B cell (primary cell): Measurements from ENCODE around the gene PPP1R11. TPM values are rescaled to one million over a fixed set of nuclear protein-coding genes. Genes with fewer than 3 reads are reported as not detected.

Experiments used
- ATAC-seq: fragments of 200-7000 bp; cut with Tn5 transposase; one replicate; pipeline ENCODE4 v1.10.0; 2021; ENCODE audit warnings: low read depth, mild to moderate bottlenecking, moderate number of reproducible peaks, moderate library complexity
- CTCF ChIA-PET: fragments of 350-600 bp; sonication (Branson Sonifier 250); formaldehyde crosslinking; loops from one replicate; lab custom pipeline; 2021; ENCODE audit warnings: antibody characterized with exemption, inconsistent platforms; lab: Charles Lee
- POLR2A ChIA-PET: fragments of 350-600 bp; sonication (Branson Sonifier 250); formaldehyde crosslinking; loops from one replicate; lab custom pipeline; 2021; ENCODE audit warnings: antibody characterized with exemption; lab: Charles Lee
- DNase-seq: peaks from one replicate; pipeline ENCODE4 v3.0.0; 2013
- H2AFZ ChIP-seq: 2 replicates; pipeline ENCODE4 v1.6.1; 2012; ENCODE audit warnings: mild to moderate bottlenecking, low read depth, low read length; ENCODE audit not compliant: insufficient read depth, poor library complexity, severe bottlenecking
- H3K27ac ChIP-seq, 2 donors: 1 replicate in 1 of 2; 2 replicates in 1 of 2; pipeline ENCODE4 v1.5.1; 2012 to 2013; ENCODE audit warnings: low read length in 2 of 2, mild to moderate bottlenecking in 2 of 2, moderate library complexity in 1 of 2
- H3K27me3 ChIP-seq, 4 experiments: fragments of 200-600 bp in 1 of 4; sonication (generic) in 1 of 4; replicated peaks in 1 of 4; 1 replicate in 2 of 4; 2 replicates in 2 of 4; pipeline versions ENCODE4 v1.6.1 to v1.7.0; 2013 to 2016; ENCODE audit warnings: low read length in 3 of 4, mild to moderate bottlenecking in 2 of 4, mixed read lengths in 1 of 4, moderate library complexity in 1 of 4; ENCODE audit not compliant: insufficient read depth in 4 of 4, control insufficient read depth in 3 of 4; ENCODE audit errors: control extremely low read depth in 1 of 4
- H3K36me3 ChIP-seq, 2 experiments: replicated peaks in 1 of 2; 1 replicate in 1 of 2; 2 replicates in 1 of 2; pipeline versions ENCODE4 v1.6.1 to v1.7.1; 2013; ENCODE audit warnings: low read length in 1 of 2; ENCODE audit not compliant: insufficient read depth in 2 of 2, control insufficient read depth in 1 of 2; ENCODE audit errors: control extremely low read depth in 1 of 2, extremely low read depth in 1 of 2
- H3K4me1 ChIP-seq, 2 donors: fragments of 200-600 bp in 1 of 2; sonication (generic) in 1 of 2; 1 replicate in 1 of 2; 2 replicates in 1 of 2; pipeline versions ENCODE4 v1.5.1 to v1.6.1; 2013 to 2017; ENCODE audit warnings: low read length in 2 of 2; ENCODE audit not compliant: control insufficient read depth in 2 of 2, insufficient read depth in 2 of 2
- H3K4me2 ChIP-seq: replicated peaks from 2 replicates; pipeline ENCODE3; 2012; ENCODE audit warnings: mild to moderate bottlenecking, low read depth, low read length; ENCODE audit not compliant: poor library complexity, severe bottlenecking
- H3K4me3 ChIP-seq, 5 experiments: fragments of 200-600 bp in 1 of 5; sonication (generic) in 1 of 5; 1 replicate in 3 of 5; 2 replicates in 2 of 5; pipeline versions ENCODE4 v1.5.1 to v1.7.0; 2011 to 2016; ENCODE audit warnings: low read length in 4 of 5, mild to moderate bottlenecking in 4 of 5, low read depth in 2 of 5, control low read depth in 1 of 5, moderate library complexity in 1 of 5; ENCODE audit not compliant: insufficient read depth in 1 of 5; ENCODE audit errors: control extremely low read depth in 1 of 5, extremely low read depth in 1 of 5
- H3K79me2 ChIP-seq: fragments of 200-600 bp; sonication (generic); one replicate; pipeline ENCODE4 v1.6.0; 2016; ENCODE audit warnings: low read length; ENCODE audit not compliant: control insufficient read depth, insufficient read depth
- H3K9ac ChIP-seq: fragments of 200-600 bp; sonication (generic); 2 replicates; pipeline ENCODE4 v1.6.1; 2017; ENCODE audit warnings: mild to moderate bottlenecking, low read length, moderate library complexity
- H3K9me3 ChIP-seq, 3 donors: one replicate each; pipeline versions ENCODE4 v1.6.1 to v1.7.1; 2013; ENCODE audit warnings: low read length in 2 of 3; ENCODE audit not compliant: control insufficient read depth in 2 of 3, insufficient read depth in 1 of 3; ENCODE audit errors: control extremely low read depth in 1 of 3
- H4K20me1 ChIP-seq: 2 replicates; pipeline ENCODE4 v1.6.0; 2012; ENCODE audit warnings: mild to moderate bottlenecking, low read length; ENCODE audit not compliant: insufficient read depth, control insufficient read depth, poor library complexity, severe bottlenecking
- H3K27ac Mint-ChIP-seq: one replicate; pipeline ENCODE4 v1.8.0; 2021; ENCODE audit warnings: mixed read lengths
- H3K27me3 Mint-ChIP-seq: one replicate; pipeline ENCODE4 v1.8.0; 2021; ENCODE audit warnings: mixed read lengths
- H3K4me1 Mint-ChIP-seq: one replicate; pipeline ENCODE4 v1.8.0; 2021; ENCODE audit warnings: mixed read lengths
- H3K4me3 Mint-ChIP-seq: one replicate; pipeline ENCODE4 v1.8.0; 2021; ENCODE audit warnings: mixed read lengths
- H3K9me3 Mint-ChIP-seq: one replicate; pipeline ENCODE4 v1.8.0; 2022; ENCODE audit warnings: mixed read lengths; ENCODE audit not compliant: insufficient read depth
- EZH2 ChIP-seq: IDR thresholded peaks from 2 replicates; pipeline ENCODE4 v1.6.1; 2012; ENCODE audit warnings: borderline replicate concordance, low read depth, mild to moderate bottlenecking, moderate library complexity, low read length; ENCODE audit not compliant: insufficient read depth, poor library complexity, severe bottlenecking
- WGBS: methylation state at CpG from one replicate; pipeline ENCODE4 v1.1.5; 2013; ENCODE audit warnings: missing lambda C conversion rate; ENCODE audit not compliant: insufficient coverage; 5-methylcytosine and 5-hydroxymethylcytosine counted together
- intact Hi-C: fragments of 100-400 bp; cut with micrococcal nuclease; formaldehyde crosslinking; loops from one replicate; pipeline ENCODE4 v1.10.0; 2022
- polyA plus RNA-seq: library from polyadenylated mRNA; depleted of rRNA; stranded (reverse); fragments of >200 nt; gene quantifications from 2 replicates; pipeline ENCODE4 v1.2.3, GENCODE V29; 2012
- total RNA-seq, 2 donors: library from RNA; stranded (reverse); fragments of 120-200 nt in 1 of 2; gene quantifications; 1 replicate in 1 of 2; 2 replicates in 1 of 2; pipeline versions ENCODE4 v1.2.3 to v1.2.4, GENCODE V29; 2013 to 2022
- TF ChIP-seq, protein P1 (sequence below): fragments of 200-600 bp; IDR thresholded peaks from one replicate; pipeline ENCODE4 v1.8.0; 2022; ENCODE audit warnings: antibody characterized with exemption, mild to moderate bottlenecking

PPP1R11 gene
- total and polyA plus RNA-seq, 2 donors (not counting 1 experiment from before 2014, with no cell fraction given) = 44.8 to 47.8 TPM

DNA sequence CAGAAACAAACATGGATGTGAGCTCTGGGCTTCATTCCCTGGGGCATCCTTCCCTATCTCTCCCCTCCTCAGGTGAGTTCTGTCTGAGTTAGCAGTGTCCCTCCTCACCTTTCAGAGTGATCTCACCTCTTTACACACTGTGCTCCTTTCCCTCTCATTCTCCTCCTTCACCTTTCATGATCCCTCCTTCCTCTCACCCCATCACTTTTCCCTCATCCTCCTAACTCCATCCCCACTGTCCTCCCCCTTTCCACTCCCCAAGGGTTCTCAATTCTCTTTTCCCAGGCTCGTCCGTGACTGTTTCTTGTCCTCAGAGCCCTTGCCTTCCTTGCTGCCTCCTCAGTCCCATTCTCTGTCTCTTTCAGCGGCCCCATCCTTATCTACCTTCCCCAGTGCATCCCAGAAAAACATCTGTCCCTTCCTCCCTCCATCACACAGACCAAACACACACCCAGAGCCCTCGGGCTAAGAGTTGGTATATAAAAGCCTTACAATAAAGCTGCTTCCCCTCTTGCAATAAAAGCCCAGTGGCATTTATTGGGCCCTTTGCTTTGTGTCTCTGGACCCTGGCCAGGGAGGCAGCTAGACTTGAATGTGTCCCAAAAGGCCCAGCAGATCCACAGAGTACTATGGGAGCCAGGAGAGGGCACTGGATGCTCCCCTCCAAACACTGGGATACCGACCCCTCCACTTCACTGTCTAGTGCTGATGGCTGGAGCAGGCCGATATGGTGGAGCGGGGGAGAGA, 6.7 kb downstream of the PPP1R11 start:
- peaks cover 0 to 14% of the 10 kb centered on the region in 2 experiments for H3K36me3 ChIP-seq
- TF ChIP-seq, protein P1, sequence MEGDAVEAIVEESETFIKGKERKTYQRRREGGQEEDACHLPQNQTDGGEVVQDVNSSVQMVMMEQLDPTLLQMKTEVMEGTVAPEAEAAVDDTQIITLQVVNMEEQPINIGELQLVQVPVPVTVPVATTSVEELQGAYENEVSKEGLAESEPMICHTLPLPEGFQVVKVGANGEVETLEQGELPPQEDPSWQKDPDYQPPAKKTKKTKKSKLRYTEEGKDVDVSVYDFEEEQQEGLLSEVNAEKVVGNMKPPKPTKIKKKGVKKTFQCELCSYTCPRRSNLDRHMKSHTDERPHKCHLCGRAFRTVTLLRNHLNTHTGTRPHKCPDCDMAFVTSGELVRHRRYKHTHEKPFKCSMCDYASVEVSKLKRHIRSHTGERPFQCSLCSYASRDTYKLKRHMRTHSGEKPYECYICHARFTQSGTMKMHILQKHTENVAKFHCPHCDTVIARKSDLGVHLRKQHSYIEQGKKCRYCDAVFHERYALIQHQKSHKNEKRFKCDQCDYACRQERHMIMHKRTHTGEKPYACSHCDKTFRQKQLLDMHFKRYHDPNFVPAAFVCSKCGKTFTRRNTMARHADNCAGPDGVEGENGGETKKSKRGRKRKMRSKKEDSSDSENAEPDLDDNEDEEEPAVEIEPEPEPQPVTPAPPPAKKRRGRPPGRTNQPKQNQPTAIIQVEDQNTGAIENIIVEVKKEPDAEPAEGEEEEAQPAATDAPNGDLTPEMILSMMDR = no peak
- TF ChIP-seq EZH2 = no peak
- H3K4me3 ChIP-seq = no peak overlapping the region
- H3K9me3 ChIP-seq = peaks cover 0 to 20% (median 0%) of the 10 kb centered on the region in 3 donors
- peaks cover 30 to 33% of the 10 kb centered on the region in 2 donors for H3K4me1 ChIP-seq
- CTCF ChIA-PET = interaction anchor here (1.9 kb wide), 1 partner anchor 13 kb away, joined by 7 read pairs; the partner anchor contains the start of gene POLR1H
- ATAC-seq = no peak
- no peak overlapping the region for H3K9ac ChIP-seq
- 50% methylated on average over 6 of the region's 7 CpGs for WGBS
- POLR2A ChIA-PET = no interaction called here
- Mint-ChIP-seq H3K4me1 (peaks cover 32% of the 10 kb centered on the region), H3K27me3 (peaks cover 71% of the 10 kb centered on the region), H3K9me3 (no peaks in the 10 kb centered on the region), H3K27ac (no peak overlapping the region), H3K4me3 (peak overlapping the region; percentile 26)
- H2AFZ ChIP-seq = no peak overlapping the region
- H3K27ac ChIP-seq = no peak overlapping the region
- intact Hi-C loops = no loop called here
- peaks cover 23% of the 10 kb centered on the region for H4K20me1 ChIP-seq
- no peaks in the 10 kb centered on the region for H3K79me2 ChIP-seq
- DNase-seq = no peak
- no peak overlapping the region for H3K4me2 ChIP-seq
- H3K27me3 ChIP-seq = peaks cover 0 to 76% (median 50%) of the 10 kb centered on the region in 4 experiments
